GM23338 (cell line): ENCODE measurements around the gene IWS1. TPM values are rescaled to one million over a fixed set of nuclear protein-coding genes. Genes with fewer than 3 reads are reported as not detected.

Experiments used
- ATAC-seq: fragments of 200-7000 bp; cut with Tn5 transposase; 3 replicates; pipeline ENCODE4 v1.9.1; 2020
- DNase-seq: peaks from one replicate; pipeline ENCODE4 v3.0.0-alpha.2; 2015; ENCODE audit warnings: low spot score
- H2AFZ ChIP-seq: fragments of 200-600 bp; sonication (generic); 2 replicates; pipeline ENCODE4 v1.8.0; 2016; ENCODE audit warnings: antibody characterized with exemption, mild to moderate bottlenecking, moderate library complexity
- H3F3A ChIP-seq: fragments of 200-600 bp; sonication (generic); replicated peaks from 2 replicates; pipeline ENCODE4 v1.8.0; 2017; ENCODE audit warnings: antibody characterized with exemption, mixed run types, low read depth
- H3K27ac ChIP-seq: fragments of 200-600 bp; sonication (generic); 2 replicates; pipeline ENCODE4 v1.6.1; 2016; ENCODE audit warnings: low read depth
- H3K27me3 ChIP-seq: fragments of 200-600 bp; sonication (generic); 2 replicates; pipeline ENCODE4 v1.8.0; 2016; ENCODE audit warnings: mild to moderate bottlenecking, mixed run types, moderate library complexity; ENCODE audit not compliant: insufficient read depth
- H3K36me3 ChIP-seq: fragments of 200-600 bp; sonication (generic); 2 replicates; pipeline ENCODE4 v1.8.0; 2016; ENCODE audit warnings: mild to moderate bottlenecking; ENCODE audit not compliant: insufficient read depth
- H3K4me1 ChIP-seq: fragments of 200-600 bp; sonication (generic); 2 replicates; pipeline ENCODE4 v1.8.0; 2016; ENCODE audit warnings: mild to moderate bottlenecking, moderate library complexity; ENCODE audit not compliant: insufficient read depth
- H3K4me2 ChIP-seq: fragments of 200-600 bp; sonication (generic); 2 replicates; pipeline ENCODE4 v1.7.1; 2017; ENCODE audit warnings: mixed run types
- H3K4me3 ChIP-seq: fragments of 200-600 bp; sonication (generic); 2 replicates; pipeline ENCODE4 v1.6.1; 2016; ENCODE audit warnings: mixed run types
- H3K79me2 ChIP-seq: fragments of 200-600 bp; sonication (generic); replicated peaks from 2 replicates; pipeline ENCODE4 v1.8.0; 2017; ENCODE audit warnings: mild to moderate bottlenecking; ENCODE audit not compliant: insufficient read depth
- H3K9me2 ChIP-seq: fragments of 200-600 bp; sonication (generic); 2 replicates; pipeline ENCODE4 v1.8.0; 2017; ENCODE audit not compliant: insufficient read depth
- H4K20me1 ChIP-seq: fragments of 200-600 bp; sonication (generic); replicated peaks from 2 replicates; pipeline ENCODE4 v1.8.0; 2017; ENCODE audit warnings: mild to moderate bottlenecking; ENCODE audit not compliant: insufficient read depth
- H3K27ac Mint-ChIP-seq: 2 replicates; pipeline ENCODE4 v1.8.0; 2020; ENCODE audit warnings: inconsistent platforms, mild to moderate bottlenecking, moderate library complexity, mixed read lengths
- H3K27me3 Mint-ChIP-seq: 3 replicates; pipeline ENCODE4 v1.8.0; 2022; ENCODE audit warnings: low read depth, mild to moderate bottlenecking, moderate library complexity, mixed read lengths, inconsistent platforms; ENCODE audit not compliant: insufficient read depth, poor library complexity
- H3K36me3 Mint-ChIP-seq: 3 replicates; pipeline ENCODE4 v1.8.0; 2021; ENCODE audit warnings: low read depth, mild to moderate bottlenecking, inconsistent platforms, moderate library complexity, mixed read lengths
- H3K4me1 Mint-ChIP-seq: 3 replicates; pipeline ENCODE4 v1.8.0; 2020; ENCODE audit warnings: mild to moderate bottlenecking, inconsistent platforms, mixed read lengths
- H3K4me3 Mint-ChIP-seq: 3 replicates; pipeline ENCODE4 v1.8.0; 2021; ENCODE audit warnings: moderate library complexity, mild to moderate bottlenecking, inconsistent platforms, mixed read lengths
- H3K9me3 Mint-ChIP-seq: 3 replicates; pipeline ENCODE4 v1.8.0; 2020; ENCODE audit warnings: moderate library complexity, mild to moderate bottlenecking, inconsistent platforms, mixed read lengths
- CREB1 ChIP-seq: fragments of 250-450 bp; sonication (Bioruptor Pico); IDR thresholded peaks from 2 replicates; pipeline ENCODE4 v1.5.0; 2020; ENCODE audit warnings: low read depth, mild to moderate bottlenecking, moderate library complexity
- EZH2 ChIP-seq: fragments of 200-600 bp; sonication (generic); IDR thresholded peaks from one replicate; pipeline ENCODE4 v1.8.0; 2017; ENCODE audit warnings: antibody characterized with exemption, mild to moderate bottlenecking, low read depth; ENCODE audit not compliant: unreplicated experiment
- EZH2phosphoT487 ChIP-seq: fragments of 200-600 bp; sonication (generic); IDR thresholded peaks from one replicate; pipeline ENCODE4 v1.8.1; 2018; ENCODE audit warnings: antibody characterized with exemption; ENCODE audit not compliant: unreplicated experiment
- JUNB ChIP-seq: IDR thresholded peaks from one replicate; pipeline ENCODE4 v1.6.1; 2016; ENCODE audit warnings: antibody characterized with exemption; ENCODE audit not compliant: unreplicated experiment
- NANOG ChIP-seq: IDR thresholded peaks from 2 replicates; pipeline ENCODE4 v1.6.1; 2016; ENCODE audit warnings: antibody characterized with exemption, borderline replicate concordance
- POLR2AphosphoS5 ChIP-seq: IDR thresholded peaks from 2 replicates; pipeline ENCODE4 v1.6.1; 2016; ENCODE audit warnings: antibody characterized with exemption, low read depth
- REST ChIP-seq: IDR thresholded peaks from one replicate; pipeline ENCODE4 v1.6.1; 2018; ENCODE audit warnings: antibody characterized with exemption; ENCODE audit not compliant: unreplicated experiment
- STAT1 ChIP-seq: IDR thresholded peaks from one replicate; pipeline ENCODE4 v1.6.1; 2016; ENCODE audit warnings: antibody characterized with exemption; ENCODE audit not compliant: unreplicated experiment
- ZNF114 ChIP-seq: fragments of 250-450 bp; sonication (Bioruptor Pico); IDR thresholded peaks from 2 replicates; pipeline ENCODE4 v1.5.0; 2020; ENCODE audit warnings: mild to moderate bottlenecking, moderate library complexity
- ZNF331 ChIP-seq: fragments of 250-450 bp; sonication (Bioruptor Pico); IDR thresholded peaks from 2 replicates; pipeline ENCODE4 v1.5.0; 2020; ENCODE audit warnings: low read depth, mild to moderate bottlenecking, moderate library complexity
- polyA plus RNA-seq: library from polyadenylated mRNA; unstranded; fragments of >200 nt; fragmentation: Nextera tagmentation; extraction: Ambion mirVana; gene quantifications from 2 replicates; pipeline ENCODE4 v1.2.1, GENCODE V29; 2016
- total RNA-seq: library from RNA; depleted of rRNA; stranded (reverse); fragments of >200 nt; shearing (Covaris generic); gene quantifications from 2 replicates; pipeline ENCODE4 v1.2.3, GENCODE V29; 2014
- TF ChIP-seq, protein P1 (sequence below): fragments of 250-450 bp; sonication (Bioruptor Pico); IDR thresholded peaks from 2 replicates; pipeline ENCODE4 v1.5.0; 2020; ENCODE audit warnings: mild to moderate bottlenecking, moderate library complexity
- TF ChIP-seq, protein P2 (sequence below): IDR thresholded peaks from 2 replicates; pipeline ENCODE4 v1.6.1; 2016; ENCODE audit warnings: antibody characterized with exemption
- TF ChIP-seq, protein P3 (sequence below), 2 experiments: fragments of 200-600 bp in 1 of 2; sonication (generic) in 1 of 2; conservative IDR thresholded peaks; 2 replicates each; pipeline versions ENCODE4 v1.5.1 to v1.6.1; 2016 to 2017; ENCODE audit warnings: antibody characterized with exemption in 2 of 2, low read depth in 2 of 2, mild to moderate bottlenecking in 2 of 2, moderate library complexity in 1 of 2

The IWS1 gene
- total and polyA plus RNA-seq, 2 experiments from 2014 or later = 82.8 to 97.2 TPM

DNA sequence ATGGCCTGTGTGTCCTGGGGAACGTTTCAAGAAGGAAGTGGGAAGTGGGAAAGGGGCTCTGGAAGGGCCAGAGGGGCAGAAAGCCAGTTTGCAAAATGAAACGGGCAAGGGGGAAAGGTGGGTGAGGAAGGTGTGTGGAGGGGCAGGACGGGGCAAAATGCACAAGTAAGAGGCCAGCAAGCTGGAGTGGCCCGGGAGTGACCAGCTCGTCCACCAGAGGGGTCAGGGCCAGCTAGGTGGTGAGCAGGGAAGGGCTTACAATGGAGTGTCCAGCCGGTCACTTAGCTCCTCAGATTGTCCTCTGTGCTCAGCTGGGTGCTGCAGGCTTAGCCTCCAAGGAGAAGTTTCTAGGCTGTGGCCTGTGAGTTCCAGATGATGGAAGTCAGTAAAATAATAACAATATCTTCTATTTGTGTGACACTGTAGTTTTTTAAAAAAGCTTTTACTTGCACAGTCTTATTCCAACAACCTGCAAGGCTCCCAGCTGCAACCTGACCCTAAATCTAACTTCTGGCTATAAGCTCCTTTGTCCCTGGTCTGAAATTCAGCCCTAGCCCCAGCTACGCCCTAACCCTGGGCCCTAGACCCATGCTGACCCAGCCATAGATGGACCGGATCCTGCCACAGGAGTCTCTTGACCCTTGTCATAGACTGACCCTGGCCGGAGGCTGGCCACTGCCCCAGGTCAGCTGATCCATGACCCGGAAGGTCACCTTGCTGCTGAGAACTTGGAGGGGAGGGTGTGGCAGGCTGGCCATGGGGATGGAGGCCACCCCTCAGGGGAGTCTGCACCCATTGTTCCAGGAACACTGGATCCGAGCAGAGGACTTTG is 38.4 kb upstream of the IWS1 start:
- H2AFZ ChIP-seq = no peak overlapping the region
- Mint-ChIP-seq H3K36me3 (no peaks in the 10 kb centered on the region), H3K27me3 (peaks cover 6% of the 10 kb centered on the region), H3K4me1 (peaks cover 6% of the 10 kb centered on the region), H3K27ac (no peak overlapping the region), H3K4me3 (no peak overlapping the region), H3K9me3 (no peaks in the 10 kb centered on the region; the same call in 2 of the 3 replicates)
- H3K4me2 ChIP-seq = no peak overlapping the region
- H3K36me3 ChIP-seq = no peaks in the 10 kb centered on the region
- no peaks in the 10 kb centered on the region for H3K9me2 ChIP-seq
- H3F3A ChIP-seq = no peaks in the 10 kb centered on the region
- H3K4me3 ChIP-seq = no peak overlapping the region
- no peaks in the 10 kb centered on the region for H4K20me1 ChIP-seq
- no peaks in the 10 kb centered on the region for H3K79me2 ChIP-seq
- DNase-seq (no peak), ATAC-seq (no peak)
- H3K4me1 ChIP-seq = no peaks in the 10 kb centered on the region; the same call in 1 of the 2 replicates
- H3K27me3 ChIP-seq = no peaks in the 10 kb centered on the region
- TF ChIP-seq JUNB = no peak
- no peak for TF ChIP-seq CREB1
- TF ChIP-seq REST = no peak
- no peak for TF ChIP-seq EZH2
- TF ChIP-seq, protein P1, sequence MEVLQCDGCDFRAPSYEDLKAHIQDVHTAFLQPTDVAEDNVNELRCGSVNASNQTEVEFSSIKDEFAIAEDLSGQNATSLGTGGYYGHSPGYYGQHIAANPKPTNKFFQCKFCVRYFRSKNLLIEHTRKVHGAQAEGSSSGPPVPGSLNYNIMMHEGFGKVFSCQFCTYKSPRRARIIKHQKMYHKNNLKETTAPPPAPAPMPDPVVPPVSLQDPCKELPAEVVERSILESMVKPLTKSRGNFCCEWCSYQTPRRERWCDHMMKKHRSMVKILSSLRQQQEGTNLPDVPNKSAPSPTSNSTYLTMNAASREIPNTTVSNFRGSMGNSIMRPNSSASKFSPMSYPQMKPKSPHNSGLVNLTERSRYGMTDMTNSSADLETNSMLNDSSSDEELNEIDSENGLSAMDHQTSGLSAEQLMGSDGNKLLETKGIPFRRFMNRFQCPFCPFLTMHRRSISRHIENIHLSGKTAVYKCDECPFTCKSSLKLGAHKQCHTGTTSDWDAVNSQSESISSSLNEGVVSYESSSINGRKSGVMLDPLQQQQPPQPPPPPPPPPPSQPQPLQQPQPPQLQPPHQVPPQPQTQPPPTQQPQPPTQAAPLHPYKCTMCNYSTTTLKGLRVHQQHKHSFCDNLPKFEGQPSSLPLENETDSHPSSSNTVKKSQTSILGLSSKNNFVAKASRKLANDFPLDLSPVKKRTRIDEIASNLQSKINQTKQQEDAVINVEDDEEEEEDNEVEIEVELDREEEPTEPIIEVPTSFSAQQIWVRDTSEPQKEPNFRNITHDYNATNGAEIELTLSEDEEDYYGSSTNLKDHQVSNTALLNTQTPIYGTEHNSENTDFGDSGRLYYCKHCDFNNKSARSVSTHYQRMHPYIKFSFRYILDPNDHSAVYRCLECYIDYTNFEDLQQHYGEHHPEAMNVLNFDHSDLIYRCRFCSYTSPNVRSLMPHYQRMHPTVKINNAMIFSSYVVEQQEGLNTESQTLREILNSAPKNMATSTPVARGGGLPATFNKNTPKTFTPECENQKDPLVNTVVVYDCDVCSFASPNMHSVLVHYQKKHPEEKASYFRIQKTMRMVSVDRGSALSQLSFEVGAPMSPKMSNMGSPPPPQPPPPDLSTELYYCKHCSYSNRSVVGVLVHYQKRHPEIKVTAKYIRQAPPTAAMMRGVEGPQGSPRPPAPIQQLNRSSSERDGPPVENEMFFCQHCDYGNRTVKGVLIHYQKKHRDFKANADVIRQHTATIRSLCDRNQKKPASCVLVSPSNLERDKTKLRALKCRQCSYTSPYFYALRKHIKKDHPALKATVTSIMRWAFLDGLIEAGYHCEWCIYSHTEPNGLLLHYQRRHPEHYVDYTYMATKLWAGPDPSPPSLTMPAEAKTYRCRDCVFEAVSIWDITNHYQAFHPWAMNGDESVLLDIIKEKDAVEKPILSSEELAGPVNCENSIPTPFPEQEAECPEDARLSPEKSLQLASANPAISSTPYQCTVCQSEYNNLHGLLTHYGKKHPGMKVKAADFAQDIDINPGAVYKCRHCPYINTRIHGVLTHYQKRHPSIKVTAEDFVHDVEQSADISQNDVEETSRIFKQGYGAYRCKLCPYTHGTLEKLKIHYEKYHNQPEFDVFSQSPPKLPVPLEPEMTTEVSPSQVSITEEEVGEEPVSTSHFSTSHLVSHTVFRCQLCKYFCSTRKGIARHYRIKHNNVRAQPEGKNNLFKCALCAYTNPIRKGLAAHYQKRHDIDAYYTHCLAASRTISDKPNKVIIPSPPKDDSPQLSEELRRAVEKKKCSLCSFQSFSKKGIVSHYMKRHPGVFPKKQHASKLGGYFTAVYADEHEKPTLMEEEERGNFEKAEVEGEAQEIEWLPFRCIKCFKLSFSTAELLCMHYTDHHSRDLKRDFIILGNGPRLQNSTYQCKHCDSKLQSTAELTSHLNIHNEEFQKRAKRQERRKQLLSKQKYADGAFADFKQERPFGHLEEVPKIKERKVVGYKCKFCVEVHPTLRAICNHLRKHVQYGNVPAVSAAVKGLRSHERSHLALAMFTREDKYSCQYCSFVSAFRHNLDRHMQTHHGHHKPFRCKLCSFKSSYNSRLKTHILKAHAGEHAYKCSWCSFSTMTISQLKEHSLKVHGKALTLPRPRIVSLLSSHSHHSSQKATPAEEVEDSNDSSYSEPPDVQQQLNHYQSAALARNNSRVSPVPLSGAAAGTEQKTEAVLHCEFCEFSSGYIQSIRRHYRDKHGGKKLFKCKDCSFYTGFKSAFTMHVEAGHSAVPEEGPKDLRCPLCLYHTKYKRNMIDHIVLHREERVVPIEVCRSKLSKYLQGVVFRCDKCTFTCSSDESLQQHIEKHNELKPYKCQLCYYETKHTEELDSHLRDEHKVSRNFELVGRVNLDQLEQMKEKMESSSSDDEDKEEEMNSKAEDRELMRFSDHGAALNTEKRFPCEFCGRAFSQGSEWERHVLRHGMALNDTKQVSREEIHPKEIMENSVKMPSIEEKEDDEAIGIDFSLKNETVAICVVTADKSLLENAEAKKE (CRISPR knock-in tag) = no peak
- no peak for TF ChIP-seq NANOG
- TF ChIP-seq, protein P2, sequence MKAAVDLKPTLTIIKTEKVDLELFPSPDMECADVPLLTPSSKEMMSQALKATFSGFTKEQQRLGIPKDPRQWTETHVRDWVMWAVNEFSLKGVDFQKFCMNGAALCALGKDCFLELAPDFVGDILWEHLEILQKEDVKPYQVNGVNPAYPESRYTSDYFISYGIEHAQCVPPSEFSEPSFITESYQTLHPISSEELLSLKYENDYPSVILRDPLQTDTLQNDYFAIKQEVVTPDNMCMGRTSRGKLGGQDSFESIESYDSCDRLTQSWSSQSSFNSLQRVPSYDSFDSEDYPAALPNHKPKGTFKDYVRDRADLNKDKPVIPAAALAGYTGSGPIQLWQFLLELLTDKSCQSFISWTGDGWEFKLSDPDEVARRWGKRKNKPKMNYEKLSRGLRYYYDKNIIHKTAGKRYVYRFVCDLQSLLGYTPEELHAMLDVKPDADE = no peak
- TF ChIP-seq STAT1 = no peak
- TF ChIP-seq, protein P3, sequence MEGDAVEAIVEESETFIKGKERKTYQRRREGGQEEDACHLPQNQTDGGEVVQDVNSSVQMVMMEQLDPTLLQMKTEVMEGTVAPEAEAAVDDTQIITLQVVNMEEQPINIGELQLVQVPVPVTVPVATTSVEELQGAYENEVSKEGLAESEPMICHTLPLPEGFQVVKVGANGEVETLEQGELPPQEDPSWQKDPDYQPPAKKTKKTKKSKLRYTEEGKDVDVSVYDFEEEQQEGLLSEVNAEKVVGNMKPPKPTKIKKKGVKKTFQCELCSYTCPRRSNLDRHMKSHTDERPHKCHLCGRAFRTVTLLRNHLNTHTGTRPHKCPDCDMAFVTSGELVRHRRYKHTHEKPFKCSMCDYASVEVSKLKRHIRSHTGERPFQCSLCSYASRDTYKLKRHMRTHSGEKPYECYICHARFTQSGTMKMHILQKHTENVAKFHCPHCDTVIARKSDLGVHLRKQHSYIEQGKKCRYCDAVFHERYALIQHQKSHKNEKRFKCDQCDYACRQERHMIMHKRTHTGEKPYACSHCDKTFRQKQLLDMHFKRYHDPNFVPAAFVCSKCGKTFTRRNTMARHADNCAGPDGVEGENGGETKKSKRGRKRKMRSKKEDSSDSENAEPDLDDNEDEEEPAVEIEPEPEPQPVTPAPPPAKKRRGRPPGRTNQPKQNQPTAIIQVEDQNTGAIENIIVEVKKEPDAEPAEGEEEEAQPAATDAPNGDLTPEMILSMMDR (conservative IDR thresholded peaks at IDR 0.05; ENCODE audit: low read depth in 2 of 2) = no peak
- no peak for TF ChIP-seq EZH2phosphoT487
- TF ChIP-seq ZNF331 (CRISPR knock-in tag) = no peak
- TF ChIP-seq ZNF114 (CRISPR knock-in tag) = no peak
- no peak for TF ChIP-seq POLR2AphosphoS5
- no peak overlapping the region for H3K27ac ChIP-seq
